ENCODE data around the gene CNTN6. TPM values are rescaled to one million over a fixed set of nuclear protein-coding genes. Genes with fewer than 3 reads are reported as not detected.
"Not testable (repeated sequence)": the region's sequence is repeated elsewhere in the genome, so short reads cannot be mapped to it uniquely, and the experiment has no call there.

Gene CNTN6
- total RNA-seq, 1 experiment from 2014 or later = not detected

GRCh38 chr3:1381647-1382036 lies 288.8 kb downstream of the CNTN6 start:
- Mint-ChIP-seq H3K36me3 (peaks cover 74% of the 10 kb centered on the region), H3K9me3 (peaks cover 89% of the 10 kb centered on the region), H3K27ac (no peak overlapping the region), H3K27me3 (ENCODE audit: low read depth) (peaks cover 3% of the 10 kb centered on the region; the same call in 1 of the 2 replicates), H3K4me1 (no peaks in the 10 kb centered on the region), H3K4me3 (no peak overlapping the region)
- ChIA-PET CTCF (no interaction called here), POLR2A (no interaction called here)
- no peak for ATAC-seq
- TF ChIP-seq ZNF121 (CRISPR knock-in tag; IDR thresholded peaks at IDR 0.05) (no peak), GRHL2 (CRISPR knock-in tag; IDR thresholded peaks at IDR 0.05; ENCODE audit: insufficient replicate concordance, severe bottlenecking) (no peak), SMAD3 (CRISPR knock-in tag; IDR thresholded peaks at IDR 0.05; ENCODE audit: borderline replicate concordance) (no peak), NFYB (CRISPR knock-in tag; conservative IDR thresholded peaks at IDR 0.05; ENCODE audit: low read depth) (no peak)
- no peak for DNase-seq (ENCODE audit: low spot score)

GRCh38 chr3:1387396-1387905 lies 294.6 kb downstream of the CNTN6 start:
- DNase-seq (ENCODE audit: low spot score); ATAC-seq; POLR2A ChIA-PET; H3K4me1 Mint-ChIP-seq; H3K4me3 Mint-ChIP-seq; H3K27me3 Mint-ChIP-seq (ENCODE audit: low read depth); CTCF ChIA-PET; H3K27ac Mint-ChIP-seq: not testable (repeated sequence)
- Mint-ChIP-seq H3K9me3 (peaks cover 53% of the 10 kb centered on the region), H3K36me3 (peaks cover 48% of the 10 kb centered on the region)

- CTCF ChIA-PET = no interaction called here
- no peak for TF ChIP-seq FOXJ3 (CRISPR knock-in tag; IDR thresholded peaks at IDR 0.05; ENCODE audit: borderline replicate concordance)
- TF ChIP-seq ZNF317 (CRISPR knock-in tag; IDR thresholded peaks at IDR 0.05; ENCODE audit: borderline replicate concordance, low read depth) = no peak
- TF ChIP-seq, protein P1, sequence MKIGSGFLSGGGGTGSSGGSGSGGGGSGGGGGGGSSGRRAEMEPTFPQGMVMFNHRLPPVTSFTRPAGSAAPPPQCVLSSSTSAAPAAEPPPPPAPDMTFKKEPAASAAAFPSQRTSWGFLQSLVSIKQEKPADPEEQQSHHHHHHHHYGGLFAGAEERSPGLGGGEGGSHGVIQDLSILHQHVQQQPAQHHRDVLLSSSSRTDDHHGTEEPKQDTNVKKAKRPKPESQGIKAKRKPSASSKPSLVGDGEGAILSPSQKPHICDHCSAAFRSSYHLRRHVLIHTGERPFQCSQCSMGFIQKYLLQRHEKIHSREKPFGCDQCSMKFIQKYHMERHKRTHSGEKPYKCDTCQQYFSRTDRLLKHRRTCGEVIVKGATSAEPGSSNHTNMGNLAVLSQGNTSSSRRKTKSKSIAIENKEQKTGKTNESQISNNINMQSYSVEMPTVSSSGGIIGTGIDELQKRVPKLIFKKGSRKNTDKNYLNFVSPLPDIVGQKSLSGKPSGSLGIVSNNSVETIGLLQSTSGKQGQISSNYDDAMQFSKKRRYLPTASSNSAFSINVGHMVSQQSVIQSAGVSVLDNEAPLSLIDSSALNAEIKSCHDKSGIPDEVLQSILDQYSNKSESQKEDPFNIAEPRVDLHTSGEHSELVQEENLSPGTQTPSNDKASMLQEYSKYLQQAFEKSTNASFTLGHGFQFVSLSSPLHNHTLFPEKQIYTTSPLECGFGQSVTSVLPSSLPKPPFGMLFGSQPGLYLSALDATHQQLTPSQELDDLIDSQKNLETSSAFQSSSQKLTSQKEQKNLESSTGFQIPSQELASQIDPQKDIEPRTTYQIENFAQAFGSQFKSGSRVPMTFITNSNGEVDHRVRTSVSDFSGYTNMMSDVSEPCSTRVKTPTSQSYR (CRISPR knock-in tag; IDR thresholded peaks at IDR 0.05) = no peak
- no peaks in the 10 kb centered on the region for H3K4me1 Mint-ChIP-seq
- ATAC-seq (no peak), DNase-seq (ENCODE audit: low spot score) (no peak)
- no peaks in the 10 kb centered on the region; the same call in 1 of the 2 replicates for H3K27me3 Mint-ChIP-seq (ENCODE audit: low read depth)
- peaks cover 53% of the 10 kb centered on the region for H3K36me3 Mint-ChIP-seq
- POLR2A ChIA-PET = no interaction called here
- H3K4me3 Mint-ChIP-seq = no peak overlapping the region
- H3K9me3 Mint-ChIP-seq = peaks cover 62% of the 10 kb centered on the region
- no peak overlapping the region for H3K27ac Mint-ChIP-seq
Observed at GRCh38 chr3:1394188-1394587, 301.4 kb downstream of the CNTN6 start.

- ChIA-PET CTCF (no interaction called here), POLR2A (no interaction called here)
- Mint-ChIP-seq H3K27me3 (ENCODE audit: low read depth) (no peaks in the 10 kb centered on the region; the same call in 1 of the 2 replicates), H3K27ac (no peak overlapping the region), H3K4me1 (no peaks in the 10 kb centered on the region), H3K36me3 (peaks cover 70% of the 10 kb centered on the region), H3K4me3 (no peak overlapping the region), H3K9me3 (peaks cover 89% of the 10 kb centered on the region)
- ATAC-seq (no peak), DNase-seq (ENCODE audit: low spot score) (no peak)
- TF ChIP-seq AR (CRISPR knock-in tag; IDR thresholded peaks at IDR 0.05) = no peak
- no peak for TF ChIP-seq TP53 (CRISPR knock-in tag; IDR thresholded peaks at IDR 0.05)
- TF ChIP-seq ZNF232 (CRISPR knock-in tag; IDR thresholded peaks at IDR 0.05) = no peak
- no peak for TF ChIP-seq RELA (CRISPR knock-in tag; IDR thresholded peaks at IDR 0.05; ENCODE audit: borderline replicate concordance)
- TF ChIP-seq EMX1 (CRISPR knock-in tag; IDR thresholded peaks at IDR 0.05) = no peak
- no peak for TF ChIP-seq GRHL2 (CRISPR knock-in tag; IDR thresholded peaks at IDR 0.05; ENCODE audit: insufficient replicate concordance, severe bottlenecking)
- TF ChIP-seq, protein P2, sequence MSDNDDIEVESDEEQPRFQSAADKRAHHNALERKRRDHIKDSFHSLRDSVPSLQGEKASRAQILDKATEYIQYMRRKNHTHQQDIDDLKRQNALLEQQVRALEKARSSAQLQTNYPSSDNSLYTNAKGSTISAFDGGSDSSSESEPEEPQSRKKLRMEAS (CRISPR knock-in tag; IDR thresholded peaks at IDR 0.05) = no peak
- TF ChIP-seq OVOL2 (CRISPR knock-in tag; IDR thresholded peaks at IDR 0.05; ENCODE audit: borderline replicate concordance) = no peak
- no peak for TF ChIP-seq TCF7 (CRISPR knock-in tag; IDR thresholded peaks at IDR 0.05; ENCODE audit: low read depth)
- TF ChIP-seq, protein P3, sequence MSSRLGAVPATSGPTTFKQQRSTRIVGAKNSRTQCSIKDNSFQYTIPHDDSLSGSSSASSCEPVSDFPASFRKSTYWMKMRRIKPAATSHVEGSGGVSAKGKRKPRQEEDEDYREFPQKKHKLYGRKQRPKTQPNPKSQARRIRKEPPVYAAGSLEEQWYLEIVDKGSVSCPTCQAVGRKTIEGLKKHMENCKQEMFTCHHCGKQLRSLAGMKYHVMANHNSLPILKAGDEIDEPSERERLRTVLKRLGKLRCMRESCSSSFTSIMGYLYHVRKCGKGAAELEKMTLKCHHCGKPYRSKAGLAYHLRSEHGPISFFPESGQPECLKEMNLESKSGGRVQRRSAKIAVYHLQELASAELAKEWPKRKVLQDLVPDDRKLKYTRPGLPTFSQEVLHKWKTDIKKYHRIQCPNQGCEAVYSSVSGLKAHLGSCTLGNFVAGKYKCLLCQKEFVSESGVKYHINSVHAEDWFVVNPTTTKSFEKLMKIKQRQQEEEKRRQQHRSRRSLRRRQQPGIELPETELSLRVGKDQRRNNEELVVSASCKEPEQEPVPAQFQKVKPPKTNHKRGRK (CRISPR knock-in tag; IDR thresholded peaks at IDR 0.05; ENCODE audit: borderline replicate concordance) = no peak
- no peak for TF ChIP-seq STAT6 (CRISPR knock-in tag; conservative IDR thresholded peaks at IDR 0.05; ENCODE audit: low read depth)
- no peak for TF ChIP-seq KAT7 (CRISPR knock-in tag; IDR thresholded peaks at IDR 0.05; ENCODE audit: borderline replicate concordance)
Observed at GRCh38 chr3:1400571-1400970, 307.7 kb downstream of the CNTN6 start.
